HG03280 (cell line): Measurements from ENCODE around the gene VILL.
"Not testable (repeated sequence)": the region's sequence is repeated elsewhere in the genome, so short reads cannot be mapped to it uniquely, and the experiment has no call there.

Experiments
- ATAC-seq: cut with Tn5 transposase; IDR thresholded peaks from one replicate; pipeline ENCODE4 v1.9.1; 2021; ENCODE audit warnings: mild to moderate bottlenecking, moderate library complexity; ENCODE audit not compliant: unreplicated experiment

The VILL gene

DNA sequence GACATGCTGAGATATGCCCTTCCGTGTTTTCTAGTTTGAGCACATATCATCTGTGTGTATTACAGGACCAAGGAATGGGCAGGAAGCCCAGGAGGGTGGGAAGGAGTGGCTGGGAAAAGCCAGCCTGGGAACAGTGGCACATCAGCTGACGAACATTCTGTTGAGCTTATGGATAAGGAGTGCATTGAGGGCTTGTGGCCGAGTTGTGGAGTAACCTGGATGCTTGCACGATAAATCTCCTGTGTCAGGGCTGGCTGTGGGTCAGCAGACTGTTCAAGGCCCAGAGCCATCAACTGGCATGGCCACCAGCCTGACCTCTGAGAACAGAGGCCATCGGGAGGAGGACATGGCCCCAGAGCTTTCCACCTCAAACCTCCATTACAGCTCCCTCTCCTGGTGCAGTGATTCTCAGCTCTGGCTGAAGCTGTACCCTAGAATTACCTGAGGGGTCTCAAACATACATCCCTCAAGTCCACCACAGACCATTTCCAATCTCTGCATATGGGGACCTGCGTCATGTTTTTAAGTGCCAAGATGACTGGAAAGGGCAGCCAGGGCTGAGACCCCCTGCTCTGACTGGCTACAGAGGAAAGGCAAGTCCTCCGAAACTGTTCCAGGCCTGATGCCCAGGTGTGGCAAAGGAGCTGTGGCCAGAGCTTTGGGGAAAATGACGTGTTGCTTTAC is 4.8 kb upstream of the VILL start:
- ATAC-seq = no peak

- ATAC-seq = no peak
Measured at GRCh38 chr3:37986479-37987314, 3.9 kb upstream of the VILL start.

- ATAC-seq = no peak
Measured at GRCh38 chr3:37987315-37987697, 3.3 kb upstream of the VILL start.

- ATAC-seq = no peak
Measured at GRCh38 chr3:37987751-37988179, 2.8 kb upstream of the VILL start.

- ATAC-seq = not testable (repeated sequence)
Measured at GRCh38 chr3:37988376-37988775, 2.2 kb upstream of the VILL start.

DNA sequence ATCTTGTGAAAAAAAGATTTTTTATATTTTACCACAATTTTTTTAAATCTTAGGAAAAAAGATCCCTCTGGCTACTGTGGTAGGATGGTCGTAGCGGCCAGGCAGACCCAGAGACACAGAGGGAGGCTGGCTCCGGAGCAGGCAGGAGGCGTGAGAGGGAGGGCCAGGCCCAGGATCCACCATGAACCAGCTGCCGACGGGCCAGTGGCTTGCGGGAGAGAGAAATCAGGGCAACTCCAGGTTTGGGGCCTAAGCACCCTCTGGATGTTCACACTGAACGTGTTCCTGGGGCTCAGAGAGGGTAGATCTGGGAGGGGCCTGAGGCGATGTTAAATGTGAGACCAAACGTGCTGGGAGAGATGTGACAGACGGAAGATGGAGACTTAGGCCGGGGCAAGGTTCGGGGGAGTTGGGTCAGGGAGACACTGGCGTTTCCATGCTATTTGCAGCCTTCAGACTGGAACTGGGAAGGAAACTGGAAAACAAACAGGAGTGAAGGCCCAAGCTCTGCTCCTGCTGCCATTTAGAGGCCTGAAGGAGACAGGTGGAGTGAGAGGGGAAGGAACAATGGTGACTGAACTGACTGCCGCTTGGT is 1.6 kb upstream of the VILL start:
- ATAC-seq = no peak

DNA sequence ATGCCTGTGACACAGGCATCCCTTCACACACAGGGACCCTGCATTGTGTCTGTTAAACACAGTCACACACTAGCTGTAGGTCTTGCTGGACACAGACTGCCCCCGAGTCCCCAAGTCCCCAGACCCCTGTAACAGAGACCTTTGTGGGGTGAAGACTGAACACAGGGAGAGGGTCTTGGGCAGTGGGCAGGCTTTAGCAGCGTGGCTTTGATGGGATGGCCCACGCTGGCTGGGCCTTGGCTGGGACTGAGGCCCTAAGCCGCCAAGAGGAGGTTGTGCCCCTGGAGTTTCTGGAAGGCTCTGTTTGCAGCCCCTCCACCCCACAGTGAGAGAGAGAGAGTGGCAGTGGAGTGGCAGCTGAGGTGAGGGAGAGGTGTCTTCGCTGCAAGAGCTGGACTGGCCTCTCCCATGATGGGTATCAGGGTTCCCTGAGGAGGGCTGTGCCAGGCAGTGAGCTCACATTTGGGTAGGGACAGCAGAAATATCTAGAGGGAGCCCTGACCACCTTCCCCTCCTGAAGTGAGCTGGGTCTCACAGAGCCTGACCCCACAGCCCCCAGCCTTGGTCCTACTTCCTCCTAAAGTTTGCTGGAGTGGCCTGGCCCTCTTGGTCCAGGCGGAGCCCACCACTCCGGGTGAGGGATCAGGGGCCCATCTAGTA is 635 bp upstream of the VILL start:
- no peak for ATAC-seq

DNA sequence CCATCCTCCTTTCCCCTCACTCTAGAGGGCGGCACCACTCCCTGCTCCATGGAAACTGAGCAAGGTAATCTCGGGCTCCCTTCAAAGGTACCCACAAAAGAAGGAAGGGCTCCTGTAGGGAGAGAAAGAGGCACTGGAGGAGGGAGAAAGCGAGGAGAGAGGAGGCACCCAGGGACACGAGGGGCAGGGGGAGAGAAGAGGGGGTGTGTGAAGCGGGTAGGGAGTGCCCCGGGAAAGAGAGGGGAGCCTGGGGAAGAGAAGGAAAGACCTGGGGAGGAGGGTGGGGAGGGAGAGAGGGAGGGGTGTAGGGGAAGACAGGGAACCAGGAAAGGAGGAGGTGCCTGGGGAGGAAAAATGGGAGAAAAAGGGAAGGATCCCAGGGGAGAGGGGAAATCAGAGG is 523 bp downstream of the VILL start:
- no peak for ATAC-seq

- no peak for ATAC-seq
Measured at GRCh38 chr3:37991823-37992222, 1.2 kb downstream of the VILL start.

- no peak for ATAC-seq
Measured at GRCh38 chr3:37992271-37993066, 1.9 kb downstream of the VILL start.

- ATAC-seq = no peak
Measured at GRCh38 chr3:37993067-37993455, 2.5 kb downstream of the VILL start.

GRCh38 chr3:37993460-37993819 is 2.9 kb downstream of the VILL start:
- no peak for ATAC-seq

GRCh38 chr3:37993820-37994638 is 3.4 kb downstream of the VILL start:
- ATAC-seq = peak; percentile 51

DNA sequence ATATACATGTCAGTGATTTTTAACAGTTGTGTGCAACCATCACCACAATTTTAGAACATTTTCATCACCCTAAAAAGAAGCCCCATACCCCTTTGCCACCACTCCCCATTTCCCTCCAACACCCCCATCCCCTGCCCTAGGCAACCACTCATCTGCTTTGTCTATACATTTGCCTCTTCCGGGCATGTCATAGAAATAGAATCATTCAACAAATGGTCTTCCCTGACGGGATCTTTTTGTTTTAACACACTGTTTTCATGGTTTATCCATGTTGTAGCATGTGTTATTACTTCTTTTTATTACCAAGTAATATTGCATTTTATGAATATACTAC is 4.0 kb downstream of the VILL start:
- ATAC-seq = no peak

DNA sequence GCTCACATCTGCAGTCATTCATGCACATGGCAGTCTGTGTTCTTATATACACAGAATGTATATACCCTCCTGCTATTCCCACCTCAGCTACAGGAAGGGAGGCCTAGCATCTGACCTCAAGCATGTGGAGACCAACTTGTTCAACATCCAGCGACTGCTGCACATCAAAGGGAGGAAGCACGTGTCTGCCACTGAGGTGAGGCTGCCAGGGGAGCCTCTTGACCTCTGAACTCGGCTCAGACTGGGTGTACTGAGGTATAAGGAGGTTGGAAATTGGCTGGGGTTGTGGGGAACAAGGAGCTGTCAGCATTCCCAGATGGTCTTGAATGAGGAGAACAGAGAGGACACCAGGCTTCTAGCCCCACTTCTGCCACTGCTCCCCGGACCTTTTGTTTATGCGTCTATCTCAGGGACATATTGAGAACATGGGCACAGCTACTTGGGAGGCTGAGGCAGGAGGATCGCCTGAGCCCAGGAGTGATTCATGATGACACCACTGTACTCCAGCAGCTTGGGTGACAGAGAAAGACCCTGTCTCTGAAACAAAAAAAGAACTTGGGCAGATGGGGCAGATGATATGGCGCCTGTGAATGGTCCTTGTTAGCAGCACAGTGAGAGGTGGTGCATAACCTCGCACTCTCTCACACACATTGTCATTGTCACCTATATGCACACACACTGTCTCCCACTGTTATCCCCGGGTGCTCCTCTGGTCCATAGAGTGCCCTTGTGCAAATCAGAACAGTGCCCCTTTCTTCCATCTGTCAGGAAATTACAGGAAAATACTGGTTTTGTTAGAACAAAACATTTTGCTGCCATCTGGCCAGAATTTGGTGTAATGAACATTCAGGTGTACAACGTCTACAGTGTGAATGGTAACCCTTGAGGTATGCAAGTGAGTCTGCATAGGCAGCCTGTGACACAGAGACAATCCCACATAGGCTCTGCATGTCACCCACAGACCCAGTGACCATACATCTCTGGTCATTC is 5.4 kb downstream of the VILL start:
- no peak for ATAC-seq

DNA sequence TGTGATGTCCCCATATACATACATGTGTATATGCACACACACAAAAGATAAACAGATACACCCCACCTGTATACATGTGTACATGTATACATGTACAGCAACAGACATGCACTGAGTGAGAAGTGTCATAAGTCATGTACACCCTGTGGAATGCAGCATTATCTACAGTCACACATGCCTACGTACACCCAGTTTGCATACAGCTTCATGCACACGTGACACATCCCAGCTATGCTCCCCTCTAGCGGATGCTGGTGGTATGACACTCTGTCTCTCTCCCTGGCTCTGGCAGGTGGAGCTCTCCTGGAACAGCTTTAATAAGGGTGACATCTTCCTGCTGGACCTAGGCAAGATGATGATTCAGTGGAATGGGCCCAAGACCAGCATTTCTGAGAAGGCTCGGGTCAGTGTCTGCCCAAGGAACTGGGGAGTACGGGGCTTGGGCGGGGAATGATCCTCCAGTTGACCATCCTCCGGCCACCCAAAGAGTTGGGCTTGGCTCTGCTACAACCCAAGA is 6.3 kb downstream of the VILL start:
- peak; percentile 57 for ATAC-seq

- no peak for ATAC-seq
Measured at GRCh38 chr3:37997342-37997741, 6.8 kb downstream of the VILL start.

- no peak for ATAC-seq
Measured at GRCh38 chr3:37997791-37998370, 7.3 kb downstream of the VILL start.
